Measurements from ENCODE around the gene MYCBP2.
A peak's percentile ranks its signal among the peaks of the same experiment; 100 is the strongest.

Gene MYCBP2

GRCh38 chr13:77190349-77190958 lies 136.4 kb downstream of the MYCBP2 start:
- no peak for DNase-seq

- no peak for DNase-seq
These were observed 141.2 kb downstream of the MYCBP2 start for GRCh38 chr13:77185721-77186120.

- peak in 1 of 5 donors; percentile 70 for DNase-seq
These were observed 142.4 kb downstream of the MYCBP2 start for GRCh38 chr13:77184455-77184854.

- DNase-seq, result no peak
These were observed 146.9 kb downstream of the MYCBP2 start for GRCh38 chr13:77180011-77180410.

- no peak for DNase-seq
These were observed 149.2 kb downstream of the MYCBP2 start for GRCh38 chr13:77177646-77178045.

- no peak for DNase-seq
These were observed 150.5 kb downstream of the MYCBP2 start for GRCh38 chr13:77176350-77176749.

- peak in 1 of 5 donors; percentile 8 for DNase-seq
These were observed 154.2 kb downstream of the MYCBP2 start for GRCh38 chr13:77172650-77173049.

GRCh38 chr13:77171451-77171850 lies 155.4 kb downstream of the MYCBP2 start:
- DNase-seq, result no peak

GRCh38 chr13:77168237-77168636 lies 158.7 kb downstream of the MYCBP2 start:
- DNase-seq, result no peak

GRCh38 chr13:77150651-77151050 lies 176.2 kb downstream of the MYCBP2 start:
- no peak for DNase-seq

- no peak for DNase-seq
These were observed 183.5 kb downstream of the MYCBP2 start for GRCh38 chr13:77143431-77143830.

- DNase-seq, result no peak
These were observed 187.6 kb downstream of the MYCBP2 start for GRCh38 chr13:77139306-77139705.

- DNase-seq, result no peak
These were observed 188.1 kb downstream of the MYCBP2 start for GRCh38 chr13:77138813-77139212.

- no peak for DNase-seq
These were observed 189.9 kb downstream of the MYCBP2 start for GRCh38 chr13:77136902-77137420.

GRCh38 chr13:77124423-77124822 lies 202.5 kb downstream of the MYCBP2 start:
- DNase-seq, result no peak

- no peak for DNase-seq
These were observed 208.8 kb downstream of the MYCBP2 start for GRCh38 chr13:77118134-77118533.

- DNase-seq, result no peak
These were observed 212.6 kb downstream of the MYCBP2 start for GRCh38 chr13:77114271-77114670.

- no peak for DNase-seq
These were observed 213.4 kb downstream of the MYCBP2 start for GRCh38 chr13:77113496-77113895.

- DNase-seq, result no peak
These were observed 221.8 kb downstream of the MYCBP2 start for GRCh38 chr13:77105051-77105450.

- DNase-seq, result no peak
These were observed 227.5 kb downstream of the MYCBP2 start for GRCh38 chr13:77099415-77099814.

GRCh38 chr13:77095288-77095687 lies 231.6 kb downstream of the MYCBP2 start:
- no peak for DNase-seq

GRCh38 chr13:77094773-77095172 lies 232.1 kb downstream of the MYCBP2 start:
- no peak for DNase-seq

- DNase-seq, result no peak
These were observed 233.2 kb downstream of the MYCBP2 start for GRCh38 chr13:77093735-77094134.

- no peak for DNase-seq
These were observed 242.1 kb downstream of the MYCBP2 start for GRCh38 chr13:77084755-77085154.

GRCh38 chr13:77079902-77080413 lies 246.9 kb downstream of the MYCBP2 start:
- DNase-seq, result no peak
